Endothelial cell of umbilical vein (primary cell): ENCODE measurements around the gene KRTAP10-7.

Experiments
- EZH2 ChIP-seq: IDR thresholded peaks from 2 replicates; pipeline ENCODE4 v1.6.1; 2012; ENCODE audit warnings: borderline replicate concordance, low read depth, mild to moderate bottlenecking, moderate library complexity, low read length, inconsistent platforms; ENCODE audit not compliant: severe bottlenecking
- FOS ChIP-seq: IDR thresholded peaks from 2 replicates; pipeline ENCODE4 v1.6.1; 2011; ENCODE audit warnings: mild to moderate bottlenecking, low read length, moderate library complexity, borderline replicate concordance; ENCODE audit not compliant: insufficient read depth
- GATA2 ChIP-seq: IDR thresholded peaks from 2 replicates; pipeline ENCODE4 v1.7.0; 2011; ENCODE audit warnings: low read depth, mild to moderate bottlenecking, moderate library complexity, mixed read lengths, low read length; ENCODE audit not compliant: insufficient read length, insufficient read depth
- JUN ChIP-seq: IDR thresholded peaks from 2 replicates; pipeline ENCODE4 v1.6.1; 2011; ENCODE audit warnings: borderline replicate concordance, low read depth; ENCODE audit not compliant: insufficient read length, insufficient read depth
- MYC ChIP-seq: IDR thresholded peaks from one replicate; pipeline ENCODE4 v1.6.1; 2011; ENCODE audit warnings: mild to moderate bottlenecking, low read depth, low read length
- POLR2A ChIP-seq: IDR thresholded peaks from 2 replicates; pipeline ENCODE4 v1.6.1; 2012; ENCODE audit warnings: low read depth, mild to moderate bottlenecking, control low read depth, low read length
- POLR2AphosphoS5 ChIP-seq: IDR thresholded peaks from 2 replicates; pipeline ENCODE4 v1.6.1; 2012; ENCODE audit warnings: low read depth, mild to moderate bottlenecking, control low read depth, low read length, moderate library complexity; ENCODE audit not compliant: insufficient read depth
- TF ChIP-seq, protein P1 (sequence below), 2 donors: IDR thresholded peaks; 1 replicate in 1 of 2; 2 replicates in 1 of 2; pipeline ENCODE4 v1.5.1; 2011; ENCODE audit warnings: low read length in 2 of 2, mild to moderate bottlenecking in 2 of 2, moderate library complexity in 2 of 2, control low read depth in 1 of 2, inconsistent platforms in 1 of 2, low read depth in 1 of 2; ENCODE audit not compliant: insufficient read depth in 1 of 2; ENCODE audit errors: extremely low read depth in 1 of 2
- TF ChIP-seq, protein P2 (sequence below): IDR thresholded peaks from 2 replicates; pipeline ENCODE4 v1.6.1; 2011; ENCODE audit not compliant: insufficient read depth, insufficient read length

DNA sequence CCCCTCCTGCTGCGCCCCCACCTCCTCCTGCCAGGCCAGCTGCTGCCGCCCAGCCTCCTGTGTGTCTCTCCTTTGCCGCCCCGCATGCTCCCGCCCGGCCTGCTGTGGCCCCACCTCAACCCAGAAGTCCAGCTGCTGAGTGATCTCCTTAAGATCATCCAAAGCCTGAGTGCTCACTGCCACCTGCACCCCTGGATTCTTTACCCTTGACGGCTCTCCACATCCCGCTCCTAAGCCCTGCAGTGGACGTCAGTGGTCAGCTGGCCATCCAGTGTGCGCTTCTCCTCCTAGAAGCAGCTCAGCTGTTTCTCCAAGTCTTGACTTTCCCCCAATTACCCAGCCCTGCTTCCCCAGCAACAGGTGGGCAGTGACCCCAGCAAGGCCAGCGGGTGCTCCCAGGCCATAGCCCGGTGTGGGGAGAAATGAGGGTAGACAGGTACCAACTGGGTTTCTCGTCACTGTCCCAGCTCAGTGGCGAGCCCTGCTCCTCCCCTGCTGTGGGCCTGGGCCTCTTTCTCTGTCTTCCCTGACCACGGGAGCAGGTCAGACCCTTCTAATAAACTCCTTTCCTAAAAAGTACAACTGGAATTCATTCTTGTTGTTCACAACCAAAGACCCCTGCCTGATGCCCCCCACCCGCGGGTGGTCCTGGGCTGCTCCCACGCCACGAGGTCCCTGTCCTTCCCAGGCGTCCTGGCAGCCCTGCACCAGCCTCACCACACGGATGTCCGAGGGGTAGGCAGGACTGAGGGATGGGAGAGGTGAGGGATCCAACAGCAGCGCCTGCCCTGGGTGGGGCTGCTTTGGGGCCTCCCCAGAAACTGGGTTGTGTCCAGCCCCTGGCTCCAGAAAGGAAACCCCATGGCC, 1.4 kb downstream of the KRTAP10-7 start:
- TF ChIP-seq, protein P1, sequence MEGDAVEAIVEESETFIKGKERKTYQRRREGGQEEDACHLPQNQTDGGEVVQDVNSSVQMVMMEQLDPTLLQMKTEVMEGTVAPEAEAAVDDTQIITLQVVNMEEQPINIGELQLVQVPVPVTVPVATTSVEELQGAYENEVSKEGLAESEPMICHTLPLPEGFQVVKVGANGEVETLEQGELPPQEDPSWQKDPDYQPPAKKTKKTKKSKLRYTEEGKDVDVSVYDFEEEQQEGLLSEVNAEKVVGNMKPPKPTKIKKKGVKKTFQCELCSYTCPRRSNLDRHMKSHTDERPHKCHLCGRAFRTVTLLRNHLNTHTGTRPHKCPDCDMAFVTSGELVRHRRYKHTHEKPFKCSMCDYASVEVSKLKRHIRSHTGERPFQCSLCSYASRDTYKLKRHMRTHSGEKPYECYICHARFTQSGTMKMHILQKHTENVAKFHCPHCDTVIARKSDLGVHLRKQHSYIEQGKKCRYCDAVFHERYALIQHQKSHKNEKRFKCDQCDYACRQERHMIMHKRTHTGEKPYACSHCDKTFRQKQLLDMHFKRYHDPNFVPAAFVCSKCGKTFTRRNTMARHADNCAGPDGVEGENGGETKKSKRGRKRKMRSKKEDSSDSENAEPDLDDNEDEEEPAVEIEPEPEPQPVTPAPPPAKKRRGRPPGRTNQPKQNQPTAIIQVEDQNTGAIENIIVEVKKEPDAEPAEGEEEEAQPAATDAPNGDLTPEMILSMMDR (IDR thresholded peaks at IDR 0.05; ENCODE audit: extremely low read depth in 1 of 2, insufficient read depth in 1 of 2, low read depth in 1 of 2, low read length in 2 of 2), result no peak
- TF ChIP-seq EZH2, result no peak
- no peak for TF ChIP-seq POLR2AphosphoS5
- no peak for TF ChIP-seq POLR2A
- TF ChIP-seq, protein P2, sequence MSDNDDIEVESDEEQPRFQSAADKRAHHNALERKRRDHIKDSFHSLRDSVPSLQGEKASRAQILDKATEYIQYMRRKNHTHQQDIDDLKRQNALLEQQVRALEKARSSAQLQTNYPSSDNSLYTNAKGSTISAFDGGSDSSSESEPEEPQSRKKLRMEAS, result no peak
- no peak for TF ChIP-seq JUN
- no peak for TF ChIP-seq MYC
- TF ChIP-seq GATA2, result no peak
- no peak for TF ChIP-seq FOS
